HepG2 (cell line): ENCODE measurements around the gene CEP20. TPM values are rescaled to one million over a fixed set of nuclear protein-coding genes. Genes with fewer than 3 reads are reported as not detected.
A peak's percentile ranks its signal among the peaks of the same experiment; 100 is the strongest.

Experiments
- AHDC1 ChIP-seq: sonication (generic); formaldehyde crosslinking; IDR thresholded peaks from 2 replicates; pipeline ENCODE4 v1.5.1; 2020; ENCODE audit warnings: mild to moderate bottlenecking, missing genetic modification reagents, borderline replicate concordance
- ARID2 ChIP-seq: sonication (generic); formaldehyde crosslinking; IDR thresholded peaks from 2 replicates; pipeline ENCODE4 v1.8.1; 2022; ENCODE audit warnings: mild to moderate bottlenecking, missing genetic modification reagents, borderline replicate concordance
- ARNT ChIP-seq: fragments of 450-650 bp; IDR thresholded peaks from 2 replicates; pipeline ENCODE4 v1.6.1; 2017
- CBX1 ChIP-seq: IDR thresholded peaks from one replicate; pipeline ENCODE4 v1.6.1; 2016; ENCODE audit warnings: antibody characterized with exemption, low read depth
- IKZF4 ChIP-seq: sonication (generic); formaldehyde crosslinking; IDR thresholded peaks from 2 replicates; pipeline ENCODE4 v1.5.1; 2020; ENCODE audit warnings: borderline replicate concordance, mild to moderate bottlenecking, low read depth, missing genetic modification reagents; ENCODE audit errors: not compliant biosample characterization
- JDP2 ChIP-seq: sonication (generic); formaldehyde crosslinking; IDR thresholded peaks from 2 replicates; pipeline ENCODE4 v1.8.1; 2022; ENCODE audit warnings: missing genetic modification reagents, borderline replicate concordance
- NFIB ChIP-seq: sonication (generic); formaldehyde crosslinking; IDR thresholded peaks from 2 replicates; pipeline ENCODE4 v1.9.0; 2021; ENCODE audit warnings: missing genetic modification reagents, mild to moderate bottlenecking, borderline replicate concordance
- NRL ChIP-seq: sonication (generic); formaldehyde crosslinking; IDR thresholded peaks from 2 replicates; pipeline ENCODE4 v1.5.0; 2020; ENCODE audit warnings: missing genetic modification reagents, mild to moderate bottlenecking, moderate library complexity, borderline replicate concordance
- SMAD3 ChIP-seq: sonication (generic); formaldehyde crosslinking; IDR thresholded peaks from 2 replicates; pipeline ENCODE4 v1.4.0; 2020; ENCODE audit warnings: missing genetic modification reagents
- SNRNP70 ChIP-seq: fragments of 200-400 bp; formaldehyde crosslinking; IDR thresholded peaks from 2 replicates; pipeline ENCODE4 v1.6.1; 2017; ENCODE audit warnings: mild to moderate bottlenecking, low read depth, low read length, moderate library complexity
- ZNF33B ChIP-seq: sonication (generic); formaldehyde crosslinking; IDR thresholded peaks from 2 replicates; pipeline ENCODE4 v1.5.1; 2020; ENCODE audit warnings: mild to moderate bottlenecking, missing genetic modification reagents
- ZNF772 ChIP-seq: sonication (generic); formaldehyde crosslinking; IDR thresholded peaks from 2 replicates; pipeline ENCODE4 v1.5.0; 2020; ENCODE audit warnings: mild to moderate bottlenecking, missing genetic modification reagents
- ZNF891 ChIP-seq: sonication (generic); formaldehyde crosslinking; IDR thresholded peaks from 2 replicates; pipeline ENCODE4 v1.5.0; 2020; ENCODE audit warnings: mild to moderate bottlenecking, missing genetic modification reagents
- ZZZ3 ChIP-seq: sonication (generic); formaldehyde crosslinking; IDR thresholded peaks from 2 replicates; pipeline ENCODE4 v1.4.0; 2020; ENCODE audit warnings: missing genetic modification reagents, mild to moderate bottlenecking, borderline replicate concordance
- polyA plus RNA-seq, 8 experiments: library from polyadenylated mRNA; depleted of rRNA in 3 of 8; stranded (reverse) in 7 of 8; unstranded in 1 of 8; fragments of >200 nt; fragmentation: Illumina TruSeq in 4 of 8; extraction: Trizol in 4 of 8; gene quantifications; 2 replicates each; pipeline versions ENCODE4 v1.2.1 to v1.2.3, GENCODE V29; 2011 to 2016; ENCODE audit warnings: low read depth in 4 of 8, missing spikeins in 1 of 8, mixed read lengths in 1 of 8; ENCODE audit not compliant: insufficient read depth in 1 of 8
- total RNA-seq, 5 experiments: library from RNA; depleted of rRNA; stranded (reverse); fragments of >200 nt; fragmentation: Illumina TruSeq; extraction: Trizol; gene quantifications; 2 replicates each; pipeline ENCODE4 v1.2.3, GENCODE V29; 2016; ENCODE audit warnings: low read depth in 1 of 5
- TF ChIP-seq, protein P1 (sequence below): sonication (generic); formaldehyde crosslinking; IDR thresholded peaks from 2 replicates; pipeline ENCODE4 v1.8.0; 2022; ENCODE audit warnings: missing genetic modification reagents, mild to moderate bottlenecking, borderline replicate concordance

CEP20 gene
- total and polyA plus RNA-seq, 2 of the 13 experiments (the other 11 are each of a cell fraction or from before 2014, with no cell fraction given): 53.0 to 54.1 TPM

- TF ChIP-seq NFIB (0 out of 2 replicates have a peak, but pooled peaks have one; percentile 75), IKZF4 (no peak), AHDC1 (CRISPR knock-in tag) (no peak), SNRNP70 (no peak), ARID2 (CRISPR knock-in tag) (no peak), NRL (CRISPR knock-in tag) (no peak), ZNF891 (CRISPR knock-in tag) (0 out of 2 replicates have a peak, but pooled peaks have one; percentile 29), CBX1 (no peak), ZZZ3 (CRISPR knock-in tag) (no peak), ARNT (no peak), ZNF33B (CRISPR knock-in tag) (no peak), JDP2 (CRISPR knock-in tag) (no peak), ZNF772 (CRISPR knock-in tag) (no peak), SMAD3 (CRISPR knock-in tag) (no peak)
- TF ChIP-seq, protein P1, sequence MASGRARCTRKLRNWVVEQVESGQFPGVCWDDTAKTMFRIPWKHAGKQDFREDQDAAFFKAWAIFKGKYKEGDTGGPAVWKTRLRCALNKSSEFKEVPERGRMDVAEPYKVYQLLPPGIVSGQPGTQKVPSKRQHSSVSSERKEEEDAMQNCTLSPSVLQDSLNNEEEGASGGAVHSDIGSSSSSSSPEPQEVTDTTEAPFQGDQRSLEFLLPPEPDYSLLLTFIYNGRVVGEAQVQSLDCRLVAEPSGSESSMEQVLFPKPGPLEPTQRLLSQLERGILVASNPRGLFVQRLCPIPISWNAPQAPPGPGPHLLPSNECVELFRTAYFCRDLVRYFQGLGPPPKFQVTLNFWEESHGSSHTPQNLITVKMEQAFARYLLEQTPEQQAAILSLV: no peak
- TF ChIP-seq, all 625 proteins: peak for 4
Measured at GRCh38 chr16:15881794-15882379, 6.5 kb downstream of the CEP20 start (continued).
